Forelimb muscle (tissue), 1 donor: ENCODE results near the gene GJB1. TPM values are rescaled to one million over a fixed set of nuclear protein-coding genes. Genes with fewer than 3 reads are reported as not detected.

Experiments
- DNase-seq: peaks from one replicate; pipeline ENCODE4 v3.0.0-alpha.2; 2013; ENCODE audit warnings: low read depth
- polyA plus RNA-seq: library from polyadenylated mRNA; unstranded; fragments of 120-200 nt; gene quantifications from one replicate; pipeline ENCODE4 v1.2.1, GENCODE V29; 2013; ENCODE audit not compliant: insufficient read length

Gene GJB1
- polyA plus RNA-seq, 1 donor: not detected

DNA sequence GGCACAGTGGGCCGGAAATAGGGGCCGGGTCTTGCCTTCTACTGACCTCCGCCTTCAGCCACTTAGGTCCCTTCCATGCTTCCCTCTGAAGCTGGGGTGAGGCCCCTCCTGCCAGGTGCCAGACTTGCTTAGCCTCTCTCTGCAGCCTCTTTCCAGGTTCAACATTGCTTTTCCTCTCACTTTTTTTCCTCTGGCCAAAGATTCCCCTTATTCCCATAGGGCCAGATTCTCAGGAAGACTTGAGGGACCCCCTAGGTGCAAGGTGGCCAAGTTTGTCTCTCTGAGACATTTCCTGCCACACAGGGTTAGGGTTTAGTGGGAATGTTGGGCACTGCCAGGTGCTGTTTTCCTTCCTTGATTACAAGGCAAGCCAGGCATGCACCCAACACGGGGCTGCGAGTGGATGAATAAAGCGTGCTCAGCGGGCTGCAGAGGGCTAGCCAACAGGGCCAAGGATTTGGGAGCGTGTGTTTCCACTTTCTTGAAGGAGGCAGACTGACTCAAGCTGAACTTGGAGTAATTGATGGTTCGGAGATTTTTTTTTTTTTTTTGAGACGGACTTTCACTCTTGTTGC is 7.6 kb upstream of the GJB1 start:
- DNase-seq: no peak

DNA sequence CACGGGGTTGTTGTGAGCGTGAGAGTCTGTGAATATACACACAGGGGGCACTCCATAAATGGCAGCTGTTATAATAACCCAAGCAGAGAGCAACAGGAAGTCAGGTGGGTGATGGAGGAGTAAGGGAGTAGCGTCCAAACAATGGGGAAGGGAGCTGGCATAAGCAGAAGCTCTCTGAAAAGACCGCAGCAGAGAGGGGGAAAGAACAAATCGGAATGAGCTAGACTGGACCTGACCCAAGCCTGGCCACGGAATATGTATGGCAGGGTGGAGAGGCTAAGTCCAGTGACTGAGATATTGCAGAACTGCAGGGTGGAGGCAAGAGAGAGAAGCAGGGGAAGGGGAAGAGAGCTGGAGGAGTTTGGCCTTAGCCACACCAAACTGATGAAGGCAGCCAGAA is 6.5 kb upstream of the GJB1 start:
- DNase-seq: no peak

GRCh38 chrX:71217298-71217697 is 5.7 kb upstream of the GJB1 start:
- DNase-seq: no peak

DNA sequence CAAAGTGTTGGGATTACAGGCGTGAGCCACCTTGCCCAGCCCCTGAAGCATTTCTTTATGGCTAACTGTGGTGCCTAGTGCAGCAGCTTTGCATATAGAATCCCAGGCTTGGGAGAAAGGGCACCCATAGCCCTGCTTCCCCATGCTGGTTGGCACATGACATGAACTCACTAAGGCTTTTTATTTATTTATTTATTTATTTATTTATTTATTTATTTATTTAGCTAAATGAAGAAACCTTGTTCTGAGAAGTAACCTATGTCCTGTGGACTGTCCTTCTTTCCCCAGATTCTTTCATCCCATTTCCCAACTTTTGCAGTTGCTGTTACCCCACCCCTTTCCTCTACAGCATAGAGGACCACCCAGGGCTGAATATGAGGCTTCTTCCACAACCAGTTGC is 1.9 kb upstream of the GJB1 start:
- no peak for DNase-seq

GRCh38 chrX:71224098-71224708 is 1.2 kb downstream of the GJB1 start:
- DNase-seq: no peak

- DNase-seq: no peak
Observed at GRCh38 chrX:71225009-71225408, 2.0 kb downstream of the GJB1 start.

GRCh38 chrX:71225676-71226075 is 2.7 kb downstream of the GJB1 start:
- no peak for DNase-seq

- DNase-seq: no peak
Observed at GRCh38 chrX:71227370-71228062, 4.5 kb downstream of the GJB1 start.

DNA sequence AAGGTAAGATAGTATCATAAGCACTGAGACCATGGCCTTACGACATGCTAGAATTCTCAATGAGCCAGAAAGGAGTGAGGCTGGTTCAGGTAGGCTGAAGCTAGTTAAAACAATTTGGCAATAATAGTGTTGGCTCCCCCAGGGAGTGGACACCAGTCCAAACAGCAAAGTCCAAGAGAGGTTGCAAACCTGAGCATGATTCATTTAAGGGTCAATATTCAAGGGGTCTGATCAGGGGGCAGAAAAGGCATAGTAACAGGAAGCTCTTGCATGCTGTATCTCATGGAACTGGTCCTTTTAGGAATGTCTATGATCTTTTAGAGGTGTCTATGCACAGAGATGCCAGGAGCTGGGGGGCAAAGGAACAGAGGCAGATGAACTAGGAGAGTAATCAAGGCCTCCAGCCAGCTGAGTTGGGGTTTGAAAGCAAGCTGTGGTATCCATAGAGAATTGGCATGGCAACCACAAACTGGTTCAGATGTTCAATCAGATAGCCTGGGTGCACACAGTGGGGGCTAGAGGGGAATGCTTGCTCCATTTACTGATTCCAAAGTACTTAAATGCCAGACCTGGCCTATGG is 5.1 kb downstream of the GJB1 start:
- DNase-seq: no peak

- no peak for DNase-seq
Observed at GRCh38 chrX:71235482-71235881, 12.5 kb downstream of the GJB1 start.

DNA sequence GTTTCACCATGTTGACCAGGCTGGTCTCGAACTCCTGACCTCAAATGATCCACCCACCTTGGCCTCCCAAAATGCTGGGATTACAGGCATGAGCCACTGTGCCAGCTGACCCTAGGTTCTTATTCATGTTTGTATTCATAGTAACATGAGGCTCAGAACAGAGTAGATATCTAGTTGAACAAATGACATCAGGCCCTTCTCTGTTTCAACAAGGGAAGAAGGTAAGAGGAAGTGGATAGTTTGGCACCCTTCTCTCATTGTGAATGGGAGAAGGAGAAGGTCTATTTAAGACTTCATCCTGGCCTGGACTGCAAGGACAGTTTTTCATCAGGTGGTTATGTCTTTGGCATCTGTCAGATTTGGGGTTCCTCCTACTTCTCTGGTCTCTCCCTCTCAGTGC is 13.8 kb downstream of the GJB1 start:
- DNase-seq: no peak

DNA sequence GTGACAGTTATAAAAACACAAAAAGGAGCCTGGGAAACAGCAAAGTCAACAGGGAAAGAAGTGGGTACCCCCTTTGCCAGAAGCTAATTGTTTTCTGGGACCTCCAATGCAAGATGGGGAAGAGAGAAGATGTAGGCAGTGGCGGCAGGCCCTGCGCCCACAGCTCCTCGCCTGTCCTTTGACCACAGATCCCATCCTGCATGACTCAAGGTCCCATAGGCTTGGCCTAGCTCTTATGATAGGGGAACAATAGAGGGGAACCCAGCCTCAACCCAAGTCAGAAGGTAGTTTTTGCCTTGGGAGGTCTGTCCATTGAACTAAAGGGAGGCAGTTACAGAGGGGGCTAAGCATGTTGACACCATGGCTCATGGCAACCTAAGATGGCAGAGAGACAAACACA is 16.8 kb downstream of the GJB1 start:
- DNase-seq: no peak

- no peak for DNase-seq
Observed at GRCh38 chrX:71241301-71241700, 18.3 kb downstream of the GJB1 start.

DNA sequence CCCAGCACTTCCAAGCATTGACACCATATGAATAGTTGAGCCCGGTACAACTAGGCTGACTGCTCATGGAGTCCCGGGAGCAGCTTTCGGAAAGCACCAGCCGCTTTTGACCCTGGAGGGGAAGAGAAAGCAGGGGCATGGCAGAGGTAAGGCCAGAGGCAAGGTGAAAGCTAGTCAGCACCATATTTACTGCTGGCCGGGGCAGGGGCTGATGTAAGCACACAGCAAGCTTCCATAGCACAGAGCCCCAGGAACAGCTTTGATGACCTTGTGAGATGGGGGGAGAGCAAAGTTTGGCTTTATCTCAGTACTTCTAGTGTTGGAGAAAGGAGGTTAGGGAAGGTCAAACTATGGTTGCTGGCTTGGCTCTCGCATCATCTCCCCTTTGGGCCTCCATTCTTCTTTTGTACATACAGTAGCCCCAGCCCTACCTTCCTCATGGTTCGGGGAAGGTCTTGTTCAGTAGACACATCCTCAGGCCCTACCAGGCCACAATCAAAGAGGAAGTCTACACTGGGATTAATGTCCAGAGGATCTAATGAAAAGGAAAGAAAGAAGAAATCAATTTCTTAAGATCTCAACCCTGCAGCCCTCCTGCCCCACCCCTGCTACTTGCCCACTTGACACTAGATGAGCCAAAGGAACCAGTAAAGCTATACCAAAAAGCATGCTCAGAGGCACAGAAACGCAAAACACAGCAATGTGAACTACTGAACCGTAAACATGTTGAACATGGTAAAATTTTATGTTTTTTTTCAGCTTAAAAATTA is 21.5 kb downstream of the GJB1 start:
- DNase-seq: no peak

- no peak for DNase-seq
Observed at GRCh38 chrX:71245159-71245558, 22.1 kb downstream of the GJB1 start.

GRCh38 chrX:71250841-71251240 is 27.8 kb downstream of the GJB1 start:
- no peak for DNase-seq

- no peak for DNase-seq
Observed at GRCh38 chrX:71251466-71251973, 28.5 kb downstream of the GJB1 start.

DNA sequence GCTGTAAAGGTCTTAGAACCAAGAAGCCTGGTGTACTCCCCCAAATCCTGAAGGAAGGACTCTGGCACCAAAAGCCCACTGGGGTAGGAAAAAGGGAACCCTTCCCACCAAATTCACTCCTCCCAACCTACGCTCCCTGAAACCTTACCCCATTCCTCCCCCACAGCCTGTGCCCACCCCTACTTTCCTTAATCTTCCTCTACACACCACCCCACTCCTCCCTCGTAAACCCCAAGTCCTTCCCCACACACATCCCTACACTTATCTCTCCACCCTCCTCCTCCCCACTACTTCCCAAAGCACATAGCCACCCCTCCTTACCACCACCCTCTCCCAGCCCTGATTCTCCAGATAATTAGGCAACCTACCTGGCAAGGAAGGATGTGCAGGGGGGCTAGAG is 29.2 kb downstream of the GJB1 start:
- no peak for DNase-seq

GRCh38 chrX:71253253-71254091 is 30.4 kb downstream of the GJB1 start:
- no peak for DNase-seq

DNA sequence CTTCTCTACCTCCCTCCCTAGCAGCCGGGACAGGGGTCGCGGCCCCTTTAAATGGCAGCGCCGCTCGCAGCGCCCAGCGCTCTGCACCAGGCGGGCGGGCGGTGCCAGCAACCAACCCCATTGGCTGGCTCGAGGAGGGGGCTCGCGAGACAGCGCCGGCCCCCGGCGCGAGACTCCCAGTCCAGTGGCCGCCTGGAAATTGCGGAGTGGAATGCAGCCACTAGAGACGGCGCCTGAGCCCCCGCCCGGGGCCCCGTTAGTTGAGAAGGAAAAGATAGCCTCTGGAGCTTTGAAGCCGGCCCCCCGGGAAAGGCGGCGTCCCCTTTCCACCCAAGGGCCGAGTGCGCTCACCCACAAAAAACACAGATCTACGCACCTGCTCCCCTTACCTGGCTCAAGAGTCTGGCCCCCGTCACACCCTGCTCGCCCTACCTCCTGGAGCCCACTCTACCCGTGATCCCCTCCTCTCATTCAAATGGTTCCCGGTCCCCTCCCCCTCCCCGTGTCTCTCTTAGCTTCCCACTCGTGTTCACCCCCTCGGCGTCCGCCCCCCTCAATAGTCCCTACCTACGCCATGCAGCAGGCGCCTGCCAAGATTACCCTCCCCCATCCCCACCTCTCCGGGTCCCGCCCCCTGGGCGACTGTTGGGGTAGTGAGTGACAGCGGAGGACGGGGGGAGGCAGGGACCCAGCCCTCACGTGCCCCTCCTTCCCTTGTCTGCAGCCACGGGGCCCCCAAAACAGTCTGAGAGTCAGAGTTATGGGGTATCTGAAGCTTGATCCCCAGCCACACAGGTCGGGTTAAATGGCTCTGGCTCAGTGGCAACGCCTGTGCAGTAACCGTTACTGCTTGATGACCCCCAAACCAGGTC is 31.3 kb downstream of the GJB1 start, which contains the start of gene ZMYM3:
TSS of gene ZMYM3 (minus strand) at position 49 of the 872 bp plus-strand sequence. CDS start 885 bp downstream, outside the sequence.
- DNase-seq: peak; percentile 41
